IPS DF 6.9 (cell line): ENCODE measurements around the gene POFUT2.

Source experiments
- DNase-seq: peaks from one replicate; pipeline ENCODE4 v3.0.0-alpha.2; 2013; ENCODE audit warnings: low read depth, low spot score
- H3K27ac ChIP-seq: one replicate; pipeline ENCODE4 v1.5.1; 2013; ENCODE audit warnings: low read length, control low read depth
- H3K27me3 ChIP-seq: 2 replicates; pipeline ENCODE4 v1.6.1; 2013; ENCODE audit warnings: mild to moderate bottlenecking, low read length; ENCODE audit not compliant: control insufficient read depth, insufficient read depth
- H3K36me3 ChIP-seq: 2 replicates; pipeline ENCODE4 v1.6.1; 2013; ENCODE audit warnings: low read length; ENCODE audit not compliant: control insufficient read depth, insufficient read depth
- H3K4me1 ChIP-seq: 2 replicates; pipeline ENCODE4 v1.6.1; 2013; ENCODE audit warnings: low read length; ENCODE audit not compliant: control insufficient read depth, insufficient read depth
- H3K4me3 ChIP-seq: 2 replicates; pipeline ENCODE4 v1.5.1; 2013; ENCODE audit warnings: mild to moderate bottlenecking, low read length
- H3K9me3 ChIP-seq: 2 replicates; pipeline ENCODE4 v1.6.1; 2013; ENCODE audit warnings: low read length, inconsistent platforms; ENCODE audit not compliant: control insufficient read depth, insufficient read depth
- WGBS: extraction: QIAGEN DNeasy Blood & Tissue Kit; methylation state at CpG from one replicate; pipeline ENCODE4 v1.1.7; 2013; ENCODE audit warnings: mixed read lengths, missing lambda C conversion rate; ENCODE audit not compliant: insufficient read length, insufficient coverage; 5-methylcytosine and 5-hydroxymethylcytosine counted together

The POFUT2 gene

GRCh38 chr21:45252448-45252925, 35.2 kb downstream of the POFUT2 start:
- H3K27ac ChIP-seq = no peak overlapping the region
- H3K36me3 ChIP-seq = no peaks in the 10 kb centered on the region
- no peaks in the 10 kb centered on the region for H3K4me1 ChIP-seq
- H3K4me3 ChIP-seq = no peak overlapping the region
- no peaks in the 10 kb centered on the region for H3K9me3 ChIP-seq
- WGBS = no CpG with 5 or more reads among the region's 13 CpGs
- no peaks in the 10 kb centered on the region for H3K27me3 ChIP-seq
- DNase-seq = no peak

- H3K27me3 ChIP-seq = no peaks in the 10 kb centered on the region
- H3K4me3 ChIP-seq = no peak overlapping the region
- H3K4me1 ChIP-seq = no peaks in the 10 kb centered on the region
- WGBS = no CpG with 5 or more reads among the region's 28 CpGs
- no peaks in the 10 kb centered on the region for H3K36me3 ChIP-seq
- no peak overlapping the region for H3K27ac ChIP-seq
- no peak for DNase-seq
- H3K9me3 ChIP-seq = no peaks in the 10 kb centered on the region
Measured at GRCh38 chr21:45251635-45252447, 35.9 kb downstream of the POFUT2 start.

GRCh38 chr21:45250914-45251634, 36.6 kb downstream of the POFUT2 start:
- Histone ChIP-seq H3K4me3 (no peak overlapping the region), H3K36me3 (no peaks in the 10 kb centered on the region), H3K9me3 (no peaks in the 10 kb centered on the region), H3K27me3 (no peaks in the 10 kb centered on the region), H3K27ac (no peak overlapping the region), H3K4me1 (no peaks in the 10 kb centered on the region)
- DNase-seq = no peak
- WGBS = no CpG with 5 or more reads among the region's 14 CpGs

GRCh38 chr21:45250272-45250671, 37.4 kb downstream of the POFUT2 start:
- Histone ChIP-seq H3K36me3 (no peaks in the 10 kb centered on the region), H3K4me3 (no peak overlapping the region), H3K27me3 (no peaks in the 10 kb centered on the region), H3K27ac (no peak overlapping the region), H3K4me1 (no peaks in the 10 kb centered on the region), H3K9me3 (no peaks in the 10 kb centered on the region)
- DNase-seq = no peak
- WGBS = no CpG with 5 or more reads among the region's 3 CpGs

- Histone ChIP-seq H3K4me1 (no peaks in the 10 kb centered on the region), H3K36me3 (no peaks in the 10 kb centered on the region), H3K27me3 (no peaks in the 10 kb centered on the region), H3K27ac (no peak overlapping the region), H3K9me3 (no peaks in the 10 kb centered on the region), H3K4me3 (no peak overlapping the region)
- WGBS = no CpG with 5 or more reads among the region's 6 CpGs
- DNase-seq = no peak
Measured at GRCh38 chr21:45249626-45250025, 38.1 kb downstream of the POFUT2 start.

- Histone ChIP-seq H3K4me3 (no peak overlapping the region), H3K27ac (no peak overlapping the region), H3K9me3 (no peaks in the 10 kb centered on the region), H3K27me3 (no peaks in the 10 kb centered on the region), H3K4me1 (no peaks in the 10 kb centered on the region), H3K36me3 (no peaks in the 10 kb centered on the region)
- DNase-seq = no peak
- WGBS = no CpG with 5 or more reads among the region's 14 CpGs
Measured at GRCh38 chr21:45248893-45249381, 38.8 kb downstream of the POFUT2 start.

GRCh38 chr21:45248301-45248892, 39.3 kb downstream of the POFUT2 start:
- Histone ChIP-seq H3K27ac (no peak overlapping the region), H3K4me3 (no peak overlapping the region), H3K9me3 (no peaks in the 10 kb centered on the region), H3K27me3 (no peaks in the 10 kb centered on the region), H3K36me3 (no peaks in the 10 kb centered on the region), H3K4me1 (no peaks in the 10 kb centered on the region)
- DNase-seq = no peak
- WGBS = no CpG with 5 or more reads among the region's 13 CpGs

GRCh38 chr21:45246386-45247320, 41.0 kb downstream of the POFUT2 start:
- no CpG with 5 or more reads among the region's 20 CpGs for WGBS
- DNase-seq = no peak
- no peaks in the 10 kb centered on the region for H3K36me3 ChIP-seq
- H3K4me3 ChIP-seq = no peak overlapping the region
- H3K9me3 ChIP-seq = no peaks in the 10 kb centered on the region
- no peaks in the 10 kb centered on the region for H3K4me1 ChIP-seq
- no peaks in the 10 kb centered on the region for H3K27me3 ChIP-seq
- no peak overlapping the region for H3K27ac ChIP-seq

- Histone ChIP-seq H3K27ac (no peak overlapping the region), H3K9me3 (no peaks in the 10 kb centered on the region), H3K27me3 (no peaks in the 10 kb centered on the region), H3K4me1 (no peaks in the 10 kb centered on the region), H3K36me3 (no peaks in the 10 kb centered on the region), H3K4me3 (no peak overlapping the region)
- DNase-seq = no peak
- no CpG with 5 or more reads among the region's 8 CpGs for WGBS
Measured at GRCh38 chr21:45244799-45245340, 42.8 kb downstream of the POFUT2 start.
